ENCODE results near the gene DLG2. TPM values are rescaled to one million over a fixed set of nuclear protein-coding genes. Genes with fewer than 3 reads are reported as not detected.

DLG2 gene
- total and polyA plus RNA-seq, 2 donors (not counting 3 experiments of a cell fraction or from before 2014, with no cell fraction given), result 0.15 to 1.1 TPM

DNA sequence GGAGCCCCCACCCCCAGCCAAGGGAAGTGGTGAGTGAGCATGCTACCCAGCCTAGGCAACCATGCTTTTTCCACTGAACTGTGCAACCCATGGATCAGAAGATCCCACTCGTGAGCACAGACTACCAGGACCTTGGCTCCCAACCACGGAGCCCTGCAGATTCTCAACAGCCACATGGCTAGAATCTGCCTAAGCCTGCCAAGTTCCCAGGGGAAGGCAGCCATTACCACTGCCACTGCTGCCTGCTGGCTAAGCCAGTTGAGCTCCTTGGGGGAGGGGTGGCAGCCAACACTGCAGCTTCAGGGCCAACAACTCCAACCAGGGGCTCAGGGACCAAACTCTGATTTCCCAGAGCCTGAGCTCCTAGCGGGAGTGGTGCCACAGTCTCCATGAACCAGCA is 195.8 kb downstream of the DLG2 start:
- H3K9me3 ChIP-seq (replicated peaks; ENCODE audit: control insufficient read depth, insufficient read depth, low read length), result no peaks in the 10 kb centered on the region
- H3K27ac ChIP-seq (ENCODE audit: insufficient read depth, low read depth, low read length), result no peak overlapping the region
- no peaks in the 10 kb centered on the region for H3K36me3 ChIP-seq (ENCODE audit: control insufficient read depth in 2 of 2, extremely low read depth in 1 of 2, insufficient read depth in 2 of 2, low read length in 2 of 2)
- intact Hi-C loops (cut with micrococcal nuclease), result no loop called here
- FAIRE-seq, result no peak
- POLR2A ChIA-PET, result no interaction called here
- no peak for DNase-seq (ENCODE audit: low read depth, low spot score)
- TF ChIP-seq, protein P1, sequence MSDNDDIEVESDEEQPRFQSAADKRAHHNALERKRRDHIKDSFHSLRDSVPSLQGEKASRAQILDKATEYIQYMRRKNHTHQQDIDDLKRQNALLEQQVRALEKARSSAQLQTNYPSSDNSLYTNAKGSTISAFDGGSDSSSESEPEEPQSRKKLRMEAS (IDR thresholded peaks at IDR 0.05; ENCODE audit: insufficient read depth, insufficient read length), result no peak
- TF ChIP-seq GATA2 (IDR thresholded peaks at IDR 0.05; ENCODE audit: insufficient read depth, insufficient read length, low read depth, low read length), result no peak
- no peak for TF ChIP-seq JUN (IDR thresholded peaks at IDR 0.05; ENCODE audit: borderline replicate concordance, insufficient read depth, insufficient read length, low read depth)
- TF ChIP-seq POLR2A (IDR thresholded peaks at IDR 0.05; ENCODE audit: low read depth, low read length), result no peak
- TF ChIP-seq, protein P2, sequence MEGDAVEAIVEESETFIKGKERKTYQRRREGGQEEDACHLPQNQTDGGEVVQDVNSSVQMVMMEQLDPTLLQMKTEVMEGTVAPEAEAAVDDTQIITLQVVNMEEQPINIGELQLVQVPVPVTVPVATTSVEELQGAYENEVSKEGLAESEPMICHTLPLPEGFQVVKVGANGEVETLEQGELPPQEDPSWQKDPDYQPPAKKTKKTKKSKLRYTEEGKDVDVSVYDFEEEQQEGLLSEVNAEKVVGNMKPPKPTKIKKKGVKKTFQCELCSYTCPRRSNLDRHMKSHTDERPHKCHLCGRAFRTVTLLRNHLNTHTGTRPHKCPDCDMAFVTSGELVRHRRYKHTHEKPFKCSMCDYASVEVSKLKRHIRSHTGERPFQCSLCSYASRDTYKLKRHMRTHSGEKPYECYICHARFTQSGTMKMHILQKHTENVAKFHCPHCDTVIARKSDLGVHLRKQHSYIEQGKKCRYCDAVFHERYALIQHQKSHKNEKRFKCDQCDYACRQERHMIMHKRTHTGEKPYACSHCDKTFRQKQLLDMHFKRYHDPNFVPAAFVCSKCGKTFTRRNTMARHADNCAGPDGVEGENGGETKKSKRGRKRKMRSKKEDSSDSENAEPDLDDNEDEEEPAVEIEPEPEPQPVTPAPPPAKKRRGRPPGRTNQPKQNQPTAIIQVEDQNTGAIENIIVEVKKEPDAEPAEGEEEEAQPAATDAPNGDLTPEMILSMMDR (IDR thresholded peaks at IDR 0.05; ENCODE audit: extremely low read depth in 1 of 2, insufficient read depth in 1 of 2, low read depth in 1 of 2, low read length in 2 of 2), result no peak
- TF ChIP-seq MYC (IDR thresholded peaks at IDR 0.05; ENCODE audit: low read depth, low read length), result no peak
- TF ChIP-seq POLR2AphosphoS5 (IDR thresholded peaks at IDR 0.05; ENCODE audit: insufficient read depth, low read depth, low read length), result no peak
- no peak overlapping the region for H2AFZ ChIP-seq (ENCODE audit: low read depth, low read length)
- dilution Hi-C loops (cut with MboI; ENCODE audit: extremely low pct_ligation_motif_present, low sequenced_read_pairs), result no loop called here
- H3K27me3 ChIP-seq (ENCODE audit: control insufficient read depth in 2 of 2, insufficient read depth in 2 of 2, low read length in 2 of 2), result no peaks in the 10 kb centered on the region
- no peaks in the 10 kb centered on the region for H4K20me1 ChIP-seq (replicated peaks; ENCODE audit: control insufficient read depth, extremely low read depth, insufficient read depth, low read length)
- H3K79me2 ChIP-seq (ENCODE audit: control insufficient read depth, insufficient read depth, low read length), result no peaks in the 10 kb centered on the region
- H3K4me2 ChIP-seq (ENCODE audit: insufficient read depth, low read length), result no peak overlapping the region
- H3K4me3 ChIP-seq (replicated peaks in 1 of 3; ENCODE audit: insufficient read depth in 1 of 3, low read depth in 1 of 3, low read length in 3 of 3), result no peak overlapping the region
- CTCF ChIA-PET, result no interaction called here
- no peaks in the 10 kb centered on the region for H3K4me1 ChIP-seq (ENCODE audit: control insufficient read depth, extremely low read depth, insufficient read depth, low read length)
- H3K9me1 ChIP-seq (replicated peaks; ENCODE audit: control insufficient read depth, extremely low read depth, insufficient read depth, low read length), result no peaks in the 10 kb centered on the region
- no peak overlapping the region for H3K9ac ChIP-seq (replicated peaks; ENCODE audit: extremely low read depth, insufficient read depth, low read length)
- BruUV-seq (replicated peaks), result no TSS peak
